Upper lobe of right lung (tissue), 1 donor: Measurements from ENCODE around the gene NEB. TPM values are rescaled to one million over a fixed set of nuclear protein-coding genes. Genes with fewer than 3 reads are reported as not detected.

ENCODE experiments used
- ATAC-seq: fragments of 200-7000 bp; cut with Tn5 transposase; one replicate; pipeline ENCODE4 v1.9.1; 2020; ENCODE audit warnings: mild to moderate bottlenecking, moderate library complexity
- DNase-seq: peaks from one replicate; pipeline ENCODE4 v3.0.0-alpha.2; 2020
- H3K27ac ChIP-seq: fragments of 200-600 bp; one replicate; pipeline ENCODE4 v1.8.0; 2022
- H3K27me3 ChIP-seq: fragments of 200-600 bp; one replicate; pipeline ENCODE4 v1.8.0; 2022; ENCODE audit warnings: mild to moderate bottlenecking
- H3K36me3 ChIP-seq: fragments of 200-600 bp; one replicate; pipeline ENCODE4 v1.8.0; 2022
- H3K4me1 ChIP-seq: fragments of 200-600 bp; one replicate; pipeline ENCODE4 v1.8.0; 2022
- H3K4me3 ChIP-seq: fragments of 200-600 bp; one replicate; pipeline ENCODE4 v1.8.0; 2022; ENCODE audit warnings: mild to moderate bottlenecking
- H3K9me3 ChIP-seq: fragments of 200-600 bp; one replicate; pipeline ENCODE4 v1.8.0; 2022
- CTCF ChIP-seq: fragments of 200-600 bp; IDR thresholded peaks from one replicate; pipeline ENCODE4 v1.8.0; 2022; ENCODE audit warnings: antibody characterized with exemption
- intact Hi-C: fragments of 100-400 bp; cut with DNase I; formaldehyde crosslinking; loops from one replicate; pipeline ENCODE4 v1.11.0; 2022
- total RNA-seq: library from RNA; stranded (reverse); fragmentation: NEBNext Ultra II Directional; extraction: Animal tissue kit (Norgen Biotek cat#: 25700); gene quantifications from one replicate; pipeline ENCODE4 v1.2.1, GENCODE V29; 2021
- donor health status: DM: no; HTN: yes; CAD: no; lungs with severe emphysema.

Gene NEB
- total RNA-seq, 1 donor from 2014 or later = 1.9 TPM

- H3K4me1 ChIP-seq = no peaks in the 10 kb centered on the region
- H3K9me3 ChIP-seq = no peaks in the 10 kb centered on the region
- intact Hi-C loops = no loop called here
- no peak for ATAC-seq
- no peak for DNase-seq
- no peak for TF ChIP-seq CTCF
- no peak overlapping the region for H3K4me3 ChIP-seq
- no peaks in the 10 kb centered on the region for H3K36me3 ChIP-seq
- no peak overlapping the region for H3K27ac ChIP-seq
- H3K27me3 ChIP-seq = no peaks in the 10 kb centered on the region
Observed at GRCh38 chr2:151623631-151624030, 110.6 kb downstream of the NEB start.

- no peaks in the 10 kb centered on the region for H3K4me1 ChIP-seq
- ATAC-seq (no peak), DNase-seq (no peak)
- H3K27me3 ChIP-seq = no peaks in the 10 kb centered on the region
- no peak for TF ChIP-seq CTCF
- no peak overlapping the region for H3K27ac ChIP-seq
- no peaks in the 10 kb centered on the region for H3K9me3 ChIP-seq
- H3K36me3 ChIP-seq = no peaks in the 10 kb centered on the region
- no peak overlapping the region for H3K4me3 ChIP-seq
- intact Hi-C loops = no loop called here
Observed at GRCh38 chr2:151620761-151621160, 113.5 kb downstream of the NEB start.

- H3K4me1 ChIP-seq = no peaks in the 10 kb centered on the region
- peak; percentile 41 for ATAC-seq
- DNase-seq = no peak
- H3K9me3 ChIP-seq = no peaks in the 10 kb centered on the region
- no peak overlapping the region for H3K4me3 ChIP-seq
- intact Hi-C loops = no loop called here
- H3K36me3 ChIP-seq = no peaks in the 10 kb centered on the region
- no peaks in the 10 kb centered on the region for H3K27me3 ChIP-seq
- TF ChIP-seq CTCF = peak; percentile 29
- no peak overlapping the region for H3K27ac ChIP-seq
Observed at GRCh38 chr2:151619337-151619989, 114.8 kb downstream of the NEB start.

- Histone ChIP-seq H3K9me3 (no peaks in the 10 kb centered on the region), H3K36me3 (no peaks in the 10 kb centered on the region), H3K27me3 (no peaks in the 10 kb centered on the region), H3K4me3 (no peak overlapping the region), H3K4me1 (no peaks in the 10 kb centered on the region), H3K27ac (no peak overlapping the region)
- DNase-seq = no peak
- no peak for ATAC-seq
- intact Hi-C loops = no loop called here
- no peak for TF ChIP-seq CTCF
Observed at GRCh38 chr2:151616760-151617339, 117.4 kb downstream of the NEB start.

- H3K27me3 ChIP-seq = no peaks in the 10 kb centered on the region
Observed at GRCh38 chr2:151614606-151615306, 119.5 kb downstream of the NEB start.

More at GRCh38 chr2:151614606-151615306, 119.5 kb downstream of the NEB start:
- Histone ChIP-seq H3K4me1 (no peaks in the 10 kb centered on the region), H3K36me3 (no peaks in the 10 kb centered on the region), H3K4me3 (no peak overlapping the region), H3K9me3 (no peaks in the 10 kb centered on the region), H3K27ac (no peak overlapping the region)
- DNase-seq (no peak), ATAC-seq (no peak)
- no peak for TF ChIP-seq CTCF
- intact Hi-C loops = no loop called here
